ENCODE measurements around the gene PRXL2B.

Gene PRXL2B

DNA sequence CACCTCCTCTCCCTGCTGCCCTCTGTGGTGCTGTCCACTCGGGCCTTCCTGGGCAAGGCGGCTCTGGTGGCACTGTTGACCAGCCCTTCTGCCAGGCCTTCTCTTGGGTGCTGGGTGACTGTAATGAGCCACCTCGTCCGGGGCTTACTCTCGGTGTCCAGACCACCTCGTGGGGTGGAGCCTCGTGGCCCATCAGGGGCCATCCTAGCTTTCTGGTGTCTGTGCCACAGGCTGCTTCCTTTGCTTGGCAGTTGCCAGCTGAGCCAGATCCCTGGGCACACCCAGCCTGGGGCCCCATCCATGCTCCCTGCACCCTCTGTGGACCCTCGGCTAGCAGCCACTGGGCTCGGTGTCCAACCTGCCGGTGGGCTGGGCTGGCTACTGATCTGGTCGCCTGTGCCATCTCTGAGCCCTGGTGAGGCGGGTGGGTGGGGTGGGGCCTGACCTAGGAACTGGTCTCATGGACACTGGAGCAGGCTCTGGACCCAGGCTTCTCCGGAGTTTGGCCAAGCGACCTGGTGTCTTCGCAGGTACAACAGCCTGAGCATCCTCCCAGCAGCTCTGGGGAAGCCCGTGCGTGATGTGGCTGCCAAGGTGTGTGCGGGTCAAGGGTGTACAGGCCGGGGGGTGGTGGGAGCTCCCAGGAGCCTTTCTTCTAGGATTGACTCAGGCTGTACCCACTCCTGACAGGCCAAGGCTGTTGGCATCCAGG lies 1.4 kb downstream of the PRXL2B start:
- DNase-seq = no peak

DNA sequence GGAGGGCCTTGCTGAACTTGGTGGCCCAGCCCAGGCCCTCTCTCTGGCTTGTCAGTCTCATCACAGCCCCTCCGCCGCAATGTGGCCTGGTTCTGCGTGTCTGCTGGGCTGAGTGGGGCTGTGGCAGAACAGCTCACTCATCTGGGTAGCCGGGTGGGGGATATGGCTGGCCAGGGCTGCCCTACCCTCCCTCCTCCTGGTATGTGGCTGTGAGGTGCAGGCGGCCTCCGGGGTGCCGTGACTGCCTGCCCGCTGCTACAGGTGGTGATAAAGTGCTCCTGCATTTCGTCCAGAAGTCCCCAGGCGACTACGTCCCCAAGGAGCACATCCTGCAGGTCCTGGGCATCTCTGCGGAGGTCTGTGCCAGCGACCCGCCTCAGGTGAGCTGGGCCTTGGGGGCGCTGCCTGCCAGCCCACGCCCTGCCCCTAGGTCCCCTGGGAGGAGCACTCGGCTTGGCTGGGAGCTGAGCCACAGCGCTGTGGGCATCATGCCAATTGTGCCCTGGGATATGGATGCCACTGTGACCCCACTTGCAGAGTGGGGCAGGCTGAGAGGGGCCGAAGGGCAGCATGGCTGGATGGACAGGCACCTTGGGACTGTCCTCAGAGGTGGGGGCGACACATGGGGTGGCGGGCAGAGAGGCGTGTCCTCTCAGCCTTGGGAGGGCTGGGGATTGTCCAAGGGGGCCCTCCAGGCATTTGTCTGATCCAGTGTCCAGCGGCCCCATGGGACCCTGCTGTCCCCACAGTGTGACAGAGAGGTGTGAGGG lies 2.3 kb downstream of the PRXL2B start:
- DNase-seq = no peak

DNA sequence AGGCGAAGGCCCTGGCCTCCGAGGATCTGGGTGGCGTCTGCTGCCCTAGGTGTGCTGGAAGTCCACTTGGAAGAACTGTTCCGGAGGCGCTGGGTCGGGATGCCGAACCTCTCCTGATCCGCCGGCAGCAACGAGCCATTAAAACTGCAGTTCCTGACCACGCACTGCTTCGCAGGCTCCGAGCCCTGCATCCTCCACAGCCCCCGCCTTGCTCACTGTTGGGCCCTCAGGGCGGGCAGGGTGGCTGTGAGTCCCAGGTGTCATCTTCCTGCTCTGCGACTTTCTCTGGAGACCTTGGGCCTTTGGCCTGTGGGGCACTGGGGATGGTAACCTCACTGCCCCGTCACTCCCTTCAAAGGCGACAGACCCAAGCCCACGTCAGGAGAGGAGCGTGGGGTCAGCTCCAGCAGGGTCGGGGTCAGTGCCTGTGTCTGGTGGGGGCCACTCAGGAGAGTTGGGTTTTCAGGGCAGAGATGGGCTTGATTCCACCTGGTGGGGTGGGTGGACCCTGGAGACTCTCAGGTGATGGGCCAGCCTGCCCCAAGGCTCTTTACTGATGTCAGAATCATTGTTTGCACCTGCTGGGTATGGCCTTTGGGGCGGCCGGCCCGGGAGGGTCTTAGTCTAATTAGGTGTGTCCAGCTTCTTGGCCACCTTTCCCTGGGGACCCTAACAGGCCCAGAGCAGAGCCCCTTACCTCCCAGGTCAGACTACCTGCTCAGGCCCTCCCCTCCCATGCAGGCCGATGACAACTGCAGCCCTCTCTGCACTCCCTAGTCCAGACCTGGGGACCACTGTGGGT lies 3.1 kb downstream of the PRXL2B start:
- DNase-seq = no peak

DNA sequence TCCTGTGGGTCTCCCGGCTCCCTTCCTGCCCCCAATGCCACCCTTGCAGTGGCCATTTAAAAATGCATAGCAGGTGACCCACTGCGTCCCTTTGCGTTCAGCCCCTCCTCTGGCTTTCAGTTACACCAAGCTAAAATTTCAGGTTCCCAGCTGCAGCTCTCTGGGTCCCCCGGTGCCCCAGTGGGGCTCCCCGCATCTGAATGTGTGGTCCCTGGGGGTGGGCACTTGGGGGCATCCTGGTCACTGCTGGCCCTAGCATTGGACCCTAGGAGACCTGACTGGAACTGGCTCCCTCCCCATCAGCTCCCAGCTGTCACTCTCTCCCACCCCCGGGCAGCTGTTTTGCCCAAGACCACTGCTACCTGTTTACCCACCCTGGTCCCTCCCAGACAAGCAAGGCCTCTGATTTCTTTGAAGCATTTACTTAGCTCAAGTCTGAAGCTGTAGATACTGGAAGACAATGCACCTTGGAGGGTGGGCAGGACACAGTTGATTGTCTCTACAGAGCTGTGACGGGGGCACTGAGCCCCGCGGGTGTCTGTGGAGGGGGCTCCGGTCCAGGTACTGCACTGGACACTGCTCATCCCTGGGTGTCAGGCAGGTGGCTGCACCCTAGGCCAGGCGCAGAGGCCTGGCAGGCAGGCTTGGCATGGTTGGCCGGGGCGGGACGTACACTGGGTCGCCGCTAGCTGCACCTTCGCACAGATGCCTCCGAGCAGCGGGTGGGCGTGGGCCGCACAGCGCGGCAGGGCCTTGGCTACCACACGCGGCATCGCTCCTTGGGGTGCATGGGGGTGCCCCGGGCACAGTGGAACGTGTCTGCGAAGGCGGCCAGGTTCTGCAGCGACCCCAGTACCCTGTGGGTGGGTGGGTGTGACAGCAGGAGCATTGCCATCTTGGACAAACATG lies 3.9 kb downstream of the PRXL2B start:
- DNase-seq = no peak

DNA sequence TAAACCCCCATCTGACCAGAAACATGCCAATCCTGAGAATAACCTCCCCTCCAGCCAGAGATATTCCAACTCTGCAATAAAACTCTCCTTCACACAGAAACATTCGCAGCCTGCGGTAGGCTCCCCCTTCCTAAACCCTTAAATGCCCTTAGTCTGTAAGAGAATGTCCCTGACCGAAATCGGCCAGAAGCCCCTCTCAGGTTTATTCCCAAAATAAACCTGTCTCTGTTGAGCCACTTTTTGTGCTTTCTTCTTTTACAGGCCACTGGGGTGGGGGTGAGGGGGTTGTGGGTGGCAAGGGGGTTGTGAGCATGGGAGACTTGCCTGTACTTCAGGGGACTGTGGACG lies 4.6 kb downstream of the PRXL2B start:
- DNase-seq = no peak

DNA sequence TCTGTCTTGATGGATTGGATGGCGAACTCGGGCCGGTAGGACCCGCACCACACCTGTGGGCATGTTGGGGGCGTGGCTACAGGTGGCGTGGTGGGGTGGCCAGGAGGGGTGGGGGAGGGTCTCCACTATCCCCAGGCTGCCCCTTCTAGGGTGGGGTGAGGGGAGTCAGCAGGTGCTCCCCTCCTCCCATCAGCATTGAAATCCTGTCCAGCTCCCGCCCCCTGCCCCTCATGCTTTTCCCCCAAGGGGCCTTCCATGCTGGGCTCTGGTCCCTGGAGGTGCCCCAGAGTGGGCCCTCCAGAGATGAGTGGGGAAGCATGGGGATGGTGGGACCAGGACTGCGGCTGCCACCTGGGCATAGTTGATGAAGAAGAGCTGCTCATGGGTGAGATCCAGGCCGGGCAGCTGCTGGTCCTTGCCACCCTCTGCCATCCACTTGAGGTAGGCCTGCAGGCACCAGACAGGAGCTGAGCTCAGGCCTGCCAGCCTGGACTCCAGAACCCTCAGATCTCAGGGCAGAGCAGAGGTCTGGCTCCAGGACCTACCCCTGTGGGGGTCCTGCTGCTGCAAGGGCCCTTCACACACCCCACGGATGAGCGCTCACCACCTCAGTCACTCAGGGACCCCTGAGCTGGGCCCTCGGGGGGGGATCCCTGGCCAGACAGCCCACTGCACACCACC lies 5.1 kb downstream of the PRXL2B start:
- DNase-seq = no peak

DNA sequence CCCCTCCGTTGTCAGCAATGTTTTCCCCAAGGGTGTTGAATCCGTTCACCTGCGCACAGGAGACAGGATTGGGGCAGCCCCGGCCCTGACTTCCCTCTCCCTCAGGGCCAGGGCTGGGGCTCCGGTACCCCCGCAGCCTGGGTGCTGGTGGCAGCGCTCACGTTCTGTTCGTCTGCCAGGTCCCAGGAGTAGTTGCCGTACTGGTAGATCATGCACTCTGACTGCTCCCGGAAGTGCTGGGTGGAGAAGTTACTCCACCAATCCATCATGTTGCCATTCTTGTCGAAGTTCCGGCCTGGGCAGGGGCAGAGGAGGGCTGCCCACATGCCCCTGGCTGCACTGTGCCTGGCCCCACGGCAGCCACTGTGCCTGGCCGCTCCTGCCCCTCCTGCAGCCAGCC lies 6.1 kb downstream of the PRXL2B start:
- no peak for DNase-seq

DNA sequence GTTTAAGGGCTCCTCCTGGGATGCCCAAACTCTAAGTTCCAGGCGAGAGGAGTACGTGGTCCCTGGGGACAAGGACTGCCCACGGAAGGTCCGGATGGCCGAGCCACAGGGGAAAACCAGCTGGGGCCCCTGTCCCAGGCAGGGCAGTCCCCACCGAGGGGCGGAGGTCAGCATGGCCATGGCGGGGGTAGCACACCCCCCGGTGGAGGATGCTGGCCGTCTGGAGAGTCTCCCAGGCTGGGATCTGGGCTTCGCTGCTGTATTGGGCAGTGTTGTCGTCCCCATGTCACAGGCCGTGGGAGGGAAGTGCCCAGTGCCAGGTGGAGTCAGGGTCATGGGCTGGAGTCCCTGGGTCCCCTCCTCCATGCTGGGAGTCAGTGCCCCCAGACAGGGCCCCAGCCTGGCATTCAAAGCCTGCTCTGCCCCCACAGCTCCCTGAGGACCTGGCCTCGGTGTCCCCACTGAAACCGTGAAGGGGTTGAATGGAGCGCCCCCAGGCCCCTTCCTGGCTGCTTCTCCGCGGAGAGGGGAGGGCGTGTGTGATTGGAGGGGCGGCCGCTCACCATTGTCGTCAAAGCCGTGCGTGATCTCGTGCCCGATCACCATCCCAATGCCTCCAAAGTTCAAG lies 6.8 kb downstream of the PRXL2B start:
- no peak for DNase-seq

DNA sequence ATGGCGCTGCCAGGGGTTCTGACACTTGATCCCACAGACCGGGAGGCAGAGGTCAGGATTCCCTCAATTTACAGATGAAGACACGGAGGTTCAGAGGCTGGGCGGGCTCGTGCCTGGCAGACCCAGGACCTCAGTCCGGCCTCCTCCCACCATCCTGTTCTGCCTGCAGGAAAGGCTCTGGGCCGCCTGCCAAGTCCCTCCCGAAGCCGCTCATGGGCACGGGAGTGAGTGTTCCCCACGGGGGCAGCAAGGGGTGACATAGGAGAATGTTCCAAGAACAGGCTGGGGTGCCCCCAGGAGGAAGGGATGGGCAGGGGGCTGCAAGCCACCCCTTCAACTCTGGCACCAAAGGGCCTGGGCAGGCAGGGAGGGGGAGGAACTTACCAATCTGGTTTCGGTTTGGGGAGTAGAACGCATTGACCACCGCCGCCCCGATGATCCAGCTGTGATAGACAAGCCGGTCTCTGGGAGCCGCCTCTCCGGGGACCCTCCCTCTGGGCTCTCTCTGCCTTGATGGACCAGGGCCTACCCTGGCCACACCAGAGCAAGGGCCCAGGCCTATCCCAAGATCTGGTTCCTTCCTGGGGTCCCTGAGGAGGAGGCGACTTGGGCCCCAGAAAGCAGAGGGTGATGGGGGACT lies 7.5 kb downstream of the PRXL2B start:
- no peak for DNase-seq

DNA sequence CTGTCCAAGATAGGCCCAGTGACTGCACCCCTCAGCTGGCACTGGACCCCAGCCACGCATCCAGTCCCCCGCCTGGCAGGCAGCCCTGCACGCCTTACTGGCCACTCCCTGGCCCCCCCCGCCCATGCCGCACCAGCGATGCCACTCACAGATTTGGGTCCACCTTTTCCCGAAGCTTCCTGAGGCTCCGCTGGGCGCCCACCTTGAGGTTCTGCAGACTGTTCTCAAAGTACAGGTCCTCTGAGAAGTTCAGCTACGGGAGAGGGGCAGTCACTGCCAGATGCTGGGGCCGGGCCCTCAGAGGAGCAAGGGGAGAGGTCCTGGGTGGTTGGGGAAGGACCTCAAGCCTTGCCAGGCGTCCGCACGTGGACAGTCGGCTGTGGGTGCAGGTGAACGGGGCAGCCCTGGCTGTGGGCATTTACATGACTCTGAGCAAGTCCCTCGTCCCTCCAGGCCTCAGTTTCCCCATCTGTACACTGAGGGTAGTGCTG lies 8.1 kb downstream of the PRXL2B start:
- no peak for DNase-seq

DNA sequence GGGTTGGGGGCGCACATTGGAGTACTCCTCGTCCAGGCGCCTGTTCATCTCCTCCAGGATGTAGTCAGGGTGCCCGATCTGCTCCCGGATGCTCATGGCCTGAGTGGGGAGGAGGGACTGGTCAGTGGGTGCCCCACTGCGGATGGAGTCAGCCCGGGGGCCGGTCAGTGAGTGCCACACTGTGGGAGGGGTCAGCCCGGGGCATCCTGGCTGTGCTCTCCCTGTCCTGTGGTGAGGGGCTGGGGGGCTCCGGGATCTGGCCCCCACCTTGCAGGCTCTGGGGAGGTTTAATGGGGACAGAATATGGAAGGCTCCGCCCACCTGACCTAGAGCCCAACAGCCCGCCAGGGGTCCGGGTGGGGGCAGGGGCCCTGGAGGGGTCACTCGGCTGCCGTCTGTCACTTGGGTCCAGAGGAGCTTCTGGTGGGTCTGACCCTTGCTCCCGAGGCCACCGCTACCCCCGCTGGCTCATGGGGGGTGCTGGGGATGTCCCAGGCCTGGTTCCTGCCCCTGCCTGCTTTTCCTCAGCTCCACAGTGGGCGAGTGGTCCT lies 8.8 kb downstream of the PRXL2B start:
- DNase-seq = no peak

DNA sequence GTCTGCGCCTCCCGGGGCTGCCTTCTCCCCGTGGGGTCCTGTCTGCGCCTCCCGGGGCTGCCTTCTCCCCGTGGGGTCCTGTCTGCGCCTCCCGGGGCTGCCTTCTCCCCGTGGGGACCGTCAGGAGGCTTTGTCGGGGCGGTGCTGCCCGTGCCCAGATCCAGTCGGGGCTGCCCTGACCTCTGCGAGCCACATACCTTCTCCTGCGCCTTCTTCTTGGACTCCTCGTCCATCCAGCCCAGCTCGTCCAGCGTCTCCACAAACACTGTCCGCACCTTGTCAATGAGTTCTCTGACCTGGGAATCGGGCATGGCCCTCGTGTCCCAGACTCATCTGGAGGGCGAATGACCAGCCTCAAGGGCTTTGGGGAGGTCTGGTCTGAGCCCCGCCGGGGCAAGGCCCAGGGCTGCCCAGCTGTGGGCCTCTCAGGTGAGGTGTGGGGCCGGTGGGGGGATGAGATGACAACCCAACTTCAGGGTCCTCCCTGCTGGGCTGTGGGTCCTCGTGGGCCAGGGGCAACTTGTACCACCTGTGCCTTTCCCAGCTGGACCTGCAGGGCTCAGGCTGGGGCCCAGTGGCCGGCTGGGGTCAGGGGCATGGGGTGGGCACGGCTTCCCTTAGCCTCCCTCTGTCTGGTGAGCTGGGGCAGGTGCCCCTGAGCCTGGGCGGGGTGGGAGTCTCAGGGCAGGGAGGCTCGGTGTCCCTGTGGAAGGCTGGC lies 9.4 kb downstream of the PRXL2B start:
- no peak for DNase-seq

DNA sequence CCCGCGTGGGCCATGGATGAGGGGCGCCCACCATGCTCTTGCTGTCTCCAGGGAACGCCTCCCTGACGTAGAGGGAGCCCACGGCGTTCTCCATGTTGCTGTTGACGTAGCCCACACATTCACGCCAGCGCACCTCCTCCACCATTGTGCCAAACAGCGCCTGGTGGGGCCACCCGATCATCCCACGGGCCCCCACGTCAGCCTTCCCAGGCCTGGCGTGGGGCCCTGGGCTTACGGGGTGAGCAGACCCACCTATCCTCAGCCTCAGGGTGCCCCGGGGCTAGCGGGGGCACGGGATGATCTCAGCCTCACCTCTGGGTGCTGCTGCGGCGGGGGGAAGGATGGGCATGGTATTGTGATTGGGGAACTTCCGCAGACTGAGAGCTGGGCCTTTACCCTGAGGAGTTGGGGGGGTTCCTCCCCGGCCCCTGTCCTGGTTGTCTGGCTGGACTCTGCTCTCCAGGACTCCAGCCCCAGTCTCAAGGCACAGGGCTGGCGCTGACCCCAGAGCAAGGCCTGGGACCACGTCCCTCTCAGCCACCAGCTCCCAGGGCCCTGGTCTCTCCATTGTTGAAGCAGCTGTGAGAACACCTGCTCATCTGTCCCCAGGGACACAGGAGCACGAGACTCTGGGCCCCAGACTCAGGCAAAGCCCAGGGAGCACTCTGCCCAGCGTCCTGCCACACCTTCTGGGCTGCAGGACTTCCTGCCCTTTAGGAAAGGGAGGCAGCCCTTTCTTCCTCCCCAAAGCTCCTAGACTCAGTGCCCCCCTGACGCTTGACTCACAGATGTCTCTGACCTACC lies 10.2 kb downstream of the PRXL2B start:
- no peak for DNase-seq

DNA sequence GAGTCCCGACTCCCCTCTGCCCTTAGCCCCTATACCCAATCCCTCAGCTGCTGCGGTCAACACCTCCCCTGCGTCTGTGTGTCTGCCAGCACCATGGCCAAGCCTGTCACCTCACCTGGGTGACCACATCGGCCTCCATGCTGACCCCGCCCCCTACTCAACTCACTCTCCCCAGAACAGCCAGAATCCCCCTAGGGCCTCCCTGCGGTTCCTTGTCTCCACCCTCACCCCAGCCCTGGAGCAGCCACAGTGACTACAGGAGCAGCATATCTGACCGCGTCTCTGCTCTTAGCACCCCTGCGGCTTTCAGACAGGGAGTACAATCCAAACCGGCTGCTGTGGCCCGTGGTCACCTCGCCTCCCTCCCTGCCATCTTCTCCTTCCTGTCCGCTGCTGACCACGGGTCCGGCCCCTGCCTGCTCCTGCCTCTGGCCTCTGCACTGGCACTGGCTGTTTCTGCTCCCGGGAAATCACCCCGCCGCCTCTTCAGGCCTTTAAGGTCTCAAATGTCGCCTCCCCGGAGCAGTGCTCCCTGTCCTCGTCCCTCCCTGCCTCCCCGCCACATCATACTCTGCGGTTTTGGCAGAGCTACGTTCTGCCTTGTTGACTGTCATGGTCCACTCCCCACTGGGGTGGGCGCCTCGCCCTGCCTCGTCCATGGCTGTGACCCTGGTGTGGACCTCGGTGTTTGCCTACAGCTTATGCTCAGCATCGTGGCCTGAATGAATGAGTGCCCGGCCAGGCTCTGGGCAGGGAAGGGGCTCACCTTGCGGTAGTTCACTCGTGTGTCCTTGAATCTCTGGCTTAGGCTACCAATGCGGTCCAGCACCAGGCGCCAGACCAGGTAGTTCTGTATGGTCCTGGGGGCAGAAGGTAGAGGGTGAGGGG lies 11.1 kb downstream of the PRXL2B start:
- no peak for DNase-seq

DNA sequence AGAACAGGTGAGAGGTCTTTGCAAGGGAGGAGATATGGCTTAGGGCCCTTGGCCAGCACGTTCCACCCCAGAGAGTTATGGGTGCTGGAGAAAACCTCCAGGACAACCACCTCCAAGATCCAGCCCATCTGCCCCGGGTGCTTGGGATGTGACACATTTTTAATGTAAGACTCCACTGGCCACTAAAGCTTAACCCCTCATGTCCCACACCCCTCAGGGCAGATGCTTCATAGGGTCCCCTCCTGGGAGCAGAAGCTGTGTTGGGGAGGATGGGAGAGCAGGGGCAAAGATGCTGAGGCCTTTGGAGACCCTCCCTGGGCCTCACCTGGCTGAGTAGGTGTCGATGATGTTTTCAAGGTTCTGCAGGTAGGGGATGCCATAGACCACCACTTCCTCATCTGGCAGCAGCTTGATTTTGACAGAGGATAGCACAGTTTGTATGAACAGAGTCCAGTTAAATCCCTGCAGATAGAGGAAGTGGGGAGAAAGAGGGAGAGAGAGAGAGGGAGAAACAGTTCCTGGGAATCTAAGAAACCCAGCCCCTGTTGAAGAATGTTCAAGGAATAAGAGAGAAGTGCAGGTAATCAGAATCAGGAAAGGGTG lies 11.9 kb downstream of the PRXL2B start:
- DNase-seq = no peak

DNA sequence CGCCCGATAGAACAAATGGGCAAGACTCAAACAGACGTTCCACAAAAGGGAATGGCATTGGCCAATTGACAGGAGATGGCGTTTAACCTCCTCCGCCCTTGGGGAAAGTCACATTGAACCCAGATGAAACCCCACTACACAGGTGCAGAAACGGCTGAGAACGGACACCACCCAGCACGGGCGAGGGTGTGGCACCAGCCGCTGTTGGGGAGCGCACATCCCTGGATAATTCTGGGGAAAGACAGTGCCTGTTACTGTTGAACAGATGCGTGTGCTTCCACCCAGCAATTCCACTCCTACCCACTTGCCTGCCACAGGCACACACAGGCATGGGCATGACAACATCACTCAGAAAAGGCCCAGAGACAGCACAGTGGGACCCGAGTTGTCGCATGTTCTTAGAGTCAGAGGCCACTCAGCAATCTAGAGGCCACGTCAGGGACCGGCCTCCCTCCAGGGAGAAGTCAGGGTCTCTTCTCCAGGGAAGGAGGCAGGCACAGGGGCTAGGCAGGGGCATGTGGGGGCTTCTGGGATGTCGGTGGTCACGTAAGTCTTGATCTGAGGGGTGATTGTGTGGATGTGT lies 15.2 kb downstream of the PRXL2B start:
- DNase-seq = no peak

DNA sequence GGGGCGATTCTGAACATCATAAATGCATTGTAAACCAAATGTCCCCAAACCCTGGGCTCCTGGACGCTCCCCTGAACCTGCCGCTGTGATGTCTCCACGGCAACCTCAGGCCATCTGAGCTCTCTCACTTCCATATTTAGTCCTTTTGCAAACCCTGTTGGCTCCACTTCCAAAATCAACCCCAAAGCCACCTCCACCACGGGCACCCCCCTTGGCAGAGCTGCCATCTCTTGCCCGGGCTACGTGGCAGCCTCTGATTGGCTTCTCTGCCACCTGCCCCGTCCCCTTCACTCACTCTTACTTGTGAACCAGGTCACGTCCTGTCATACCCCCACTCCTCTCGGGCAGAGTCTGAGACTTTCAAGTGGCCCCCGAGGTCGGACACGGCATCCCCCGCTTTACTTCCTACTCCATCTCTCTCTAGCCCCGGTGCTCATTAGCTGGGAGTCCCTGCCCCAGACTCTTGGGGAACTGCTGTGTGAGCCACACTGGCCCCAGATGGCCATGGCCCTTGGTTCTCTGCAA lies 15.8 kb downstream of the PRXL2B start:
- no peak for DNase-seq

Measured in NCI-H1417 treated with DMSO at 0.1 percent for 48 hours (cell line).